ENCODE measurements around the gene GPATCH1.

GPATCH1 gene

DNA sequence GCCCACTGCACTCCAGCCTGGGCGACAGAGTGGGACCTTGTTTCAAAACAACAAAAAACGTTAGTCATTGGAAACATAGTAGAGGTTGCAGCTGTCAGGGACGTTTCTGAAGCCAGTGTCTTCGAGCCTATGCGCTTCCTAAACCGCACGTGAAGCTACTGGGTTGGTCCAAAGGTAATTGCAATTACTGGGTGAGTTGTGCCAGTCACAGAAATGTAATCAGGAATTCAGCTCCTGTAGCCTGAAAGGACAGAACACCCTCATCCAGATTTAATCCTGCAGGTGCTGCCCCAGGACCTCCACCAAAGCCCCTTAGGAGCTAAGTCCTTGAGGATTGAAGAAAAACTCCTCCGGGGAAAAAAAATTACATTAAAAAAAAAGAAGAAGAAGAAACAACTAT is 13.9 kb upstream of the GPATCH1 start:
- no peak for TF ChIP-seq EZH2 (IDR thresholded peaks at IDR 0.05; ENCODE audit: borderline replicate concordance, low read length)
- TF ChIP-seq, protein P1, sequence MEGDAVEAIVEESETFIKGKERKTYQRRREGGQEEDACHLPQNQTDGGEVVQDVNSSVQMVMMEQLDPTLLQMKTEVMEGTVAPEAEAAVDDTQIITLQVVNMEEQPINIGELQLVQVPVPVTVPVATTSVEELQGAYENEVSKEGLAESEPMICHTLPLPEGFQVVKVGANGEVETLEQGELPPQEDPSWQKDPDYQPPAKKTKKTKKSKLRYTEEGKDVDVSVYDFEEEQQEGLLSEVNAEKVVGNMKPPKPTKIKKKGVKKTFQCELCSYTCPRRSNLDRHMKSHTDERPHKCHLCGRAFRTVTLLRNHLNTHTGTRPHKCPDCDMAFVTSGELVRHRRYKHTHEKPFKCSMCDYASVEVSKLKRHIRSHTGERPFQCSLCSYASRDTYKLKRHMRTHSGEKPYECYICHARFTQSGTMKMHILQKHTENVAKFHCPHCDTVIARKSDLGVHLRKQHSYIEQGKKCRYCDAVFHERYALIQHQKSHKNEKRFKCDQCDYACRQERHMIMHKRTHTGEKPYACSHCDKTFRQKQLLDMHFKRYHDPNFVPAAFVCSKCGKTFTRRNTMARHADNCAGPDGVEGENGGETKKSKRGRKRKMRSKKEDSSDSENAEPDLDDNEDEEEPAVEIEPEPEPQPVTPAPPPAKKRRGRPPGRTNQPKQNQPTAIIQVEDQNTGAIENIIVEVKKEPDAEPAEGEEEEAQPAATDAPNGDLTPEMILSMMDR (IDR thresholded peaks at IDR 0.05; ENCODE audit: low read length) = no peak
- H3K27ac ChIP-seq (ENCODE audit: low read depth, low read length, poor library complexity, severe bottlenecking) = no peak overlapping the region
- no peak overlapping the region for H2AFZ ChIP-seq (ENCODE audit: low read length)
- no peak overlapping the region for H3K4me3 ChIP-seq (ENCODE audit: low read depth, low read length, poor library complexity, severe bottlenecking)
- H3K36me3 ChIP-seq (ENCODE audit: insufficient read depth, low read length) = no peaks in the 10 kb centered on the region
- H3K4me1 ChIP-seq (ENCODE audit: insufficient read depth, low read length, severe bottlenecking) = peaks cover 9% of the 10 kb centered on the region
- no peaks in the 10 kb centered on the region for H3F3A ChIP-seq (ENCODE audit: insufficient read depth, low read length)
- no peaks in the 10 kb centered on the region for H3K79me2 ChIP-seq (ENCODE audit: insufficient read depth, low read length)
- H3K9me2 ChIP-seq (ENCODE audit: low read depth, low read length) = no peaks in the 10 kb centered on the region
- H4K20me1 ChIP-seq (ENCODE audit: insufficient read depth, low read length) = no peaks in the 10 kb centered on the region
- H3K9ac ChIP-seq (ENCODE audit: low read length) = no peak overlapping the region
- H3K4me2 ChIP-seq (ENCODE audit: low read length) = no peak overlapping the region
- no peaks in the 10 kb centered on the region for H3K9me3 ChIP-seq (ENCODE audit: low read length)
- H3K27me3 ChIP-seq (ENCODE audit: insufficient read depth, low read length) = no peaks in the 10 kb centered on the region

DNA sequence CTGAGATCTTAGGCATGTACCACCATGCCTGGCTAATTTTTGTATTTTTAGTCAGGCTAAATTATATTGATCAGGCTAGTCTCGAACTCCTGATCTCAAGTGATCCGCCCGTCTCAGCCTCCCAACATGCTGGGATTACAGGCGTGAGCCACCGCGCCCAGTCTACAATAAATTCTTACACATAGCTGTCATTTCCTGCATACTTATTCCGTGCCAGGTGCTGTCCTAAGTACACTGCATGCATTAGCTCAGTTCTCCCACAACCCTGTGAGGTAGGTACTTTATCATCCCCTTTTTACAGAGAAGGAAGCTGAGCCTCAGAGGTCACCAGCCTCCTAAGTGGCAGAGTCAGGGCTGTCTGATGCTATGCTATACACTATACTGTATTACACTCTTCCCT is 9.1 kb upstream of the GPATCH1 start:
- H4K20me1 ChIP-seq (ENCODE audit: insufficient read depth, low read length) = no peaks in the 10 kb centered on the region
- no peak overlapping the region for H2AFZ ChIP-seq (ENCODE audit: low read length)
- no peaks in the 10 kb centered on the region for H3K4me1 ChIP-seq (ENCODE audit: insufficient read depth, low read length, severe bottlenecking)
- H3K9me2 ChIP-seq (ENCODE audit: low read depth, low read length) = no peaks in the 10 kb centered on the region
- H3K79me2 ChIP-seq (ENCODE audit: insufficient read depth, low read length) = no peaks in the 10 kb centered on the region
- H3K9ac ChIP-seq (ENCODE audit: low read length) = no peak overlapping the region
- no peaks in the 10 kb centered on the region for H3K9me3 ChIP-seq (ENCODE audit: low read length)
- H3K36me3 ChIP-seq (ENCODE audit: insufficient read depth, low read length) = no peaks in the 10 kb centered on the region
- no peaks in the 10 kb centered on the region for H3F3A ChIP-seq (ENCODE audit: insufficient read depth, low read length)
- H3K27me3 ChIP-seq (ENCODE audit: insufficient read depth, low read length) = no peaks in the 10 kb centered on the region
- H3K4me2 ChIP-seq (ENCODE audit: low read length) = no peak overlapping the region
- H3K27ac ChIP-seq (ENCODE audit: low read depth, low read length, poor library complexity, severe bottlenecking) = no peak overlapping the region
- no peak overlapping the region for H3K4me3 ChIP-seq (ENCODE audit: low read depth, low read length, poor library complexity, severe bottlenecking)
- TF ChIP-seq EZH2 (IDR thresholded peaks at IDR 0.05; ENCODE audit: borderline replicate concordance, low read length) = no peak
- TF ChIP-seq, protein P1 (IDR thresholded peaks at IDR 0.05; ENCODE audit: low read length) = no peak

DNA sequence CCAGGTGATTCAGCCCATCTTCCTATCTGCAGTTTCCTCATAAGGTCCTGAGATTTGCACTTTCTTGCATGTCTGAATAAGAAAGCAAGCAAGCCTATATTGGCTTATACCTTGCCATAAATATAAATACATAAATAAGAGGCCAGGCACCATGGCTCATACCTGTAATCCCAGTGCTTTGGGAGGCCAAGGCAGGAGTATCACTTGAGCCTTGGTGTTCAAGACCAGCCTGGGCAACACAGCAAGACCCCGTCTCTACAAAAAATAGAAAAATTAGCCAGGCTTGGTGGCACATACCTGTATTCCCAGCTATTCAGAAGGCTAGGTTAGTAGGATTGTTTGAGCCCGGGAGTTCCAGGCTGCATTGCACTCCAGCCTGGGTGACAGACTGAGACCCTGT is 5.5 kb upstream of the GPATCH1 start:
- no peak for TF ChIP-seq EZH2 (IDR thresholded peaks at IDR 0.05; ENCODE audit: borderline replicate concordance, low read length)
- TF ChIP-seq, protein P1 (IDR thresholded peaks at IDR 0.05; ENCODE audit: low read length) = no peak
- Histone ChIP-seq H3K79me2 (ENCODE audit: insufficient read depth, low read length) (no peaks in the 10 kb centered on the region), H2AFZ (ENCODE audit: low read length) (no peak overlapping the region), H3K4me1 (ENCODE audit: insufficient read depth, low read length, severe bottlenecking) (no peaks in the 10 kb centered on the region), H3K9ac (ENCODE audit: low read length) (no peak overlapping the region), H3K4me3 (ENCODE audit: low read depth, low read length, poor library complexity, severe bottlenecking) (no peak overlapping the region), H3K9me3 (ENCODE audit: low read length) (no peaks in the 10 kb centered on the region), H3K36me3 (ENCODE audit: insufficient read depth, low read length) (no peaks in the 10 kb centered on the region), H4K20me1 (ENCODE audit: insufficient read depth, low read length) (no peaks in the 10 kb centered on the region), H3K27ac (ENCODE audit: low read depth, low read length, poor library complexity, severe bottlenecking) (no peak overlapping the region), H3K27me3 (ENCODE audit: insufficient read depth, low read length) (no peaks in the 10 kb centered on the region), H3K4me2 (ENCODE audit: low read length) (no peak overlapping the region), H3K9me2 (ENCODE audit: low read depth, low read length) (no peaks in the 10 kb centered on the region), H3F3A (ENCODE audit: insufficient read depth, low read length) (no peaks in the 10 kb centered on the region)
